ENCODE results near the gene HBZ.
"Not testable (repeated sequence)": the region's sequence is repeated elsewhere in the genome, so short reads cannot be mapped to it uniquely, and the experiment has no call there.

Gene HBZ

DNA sequence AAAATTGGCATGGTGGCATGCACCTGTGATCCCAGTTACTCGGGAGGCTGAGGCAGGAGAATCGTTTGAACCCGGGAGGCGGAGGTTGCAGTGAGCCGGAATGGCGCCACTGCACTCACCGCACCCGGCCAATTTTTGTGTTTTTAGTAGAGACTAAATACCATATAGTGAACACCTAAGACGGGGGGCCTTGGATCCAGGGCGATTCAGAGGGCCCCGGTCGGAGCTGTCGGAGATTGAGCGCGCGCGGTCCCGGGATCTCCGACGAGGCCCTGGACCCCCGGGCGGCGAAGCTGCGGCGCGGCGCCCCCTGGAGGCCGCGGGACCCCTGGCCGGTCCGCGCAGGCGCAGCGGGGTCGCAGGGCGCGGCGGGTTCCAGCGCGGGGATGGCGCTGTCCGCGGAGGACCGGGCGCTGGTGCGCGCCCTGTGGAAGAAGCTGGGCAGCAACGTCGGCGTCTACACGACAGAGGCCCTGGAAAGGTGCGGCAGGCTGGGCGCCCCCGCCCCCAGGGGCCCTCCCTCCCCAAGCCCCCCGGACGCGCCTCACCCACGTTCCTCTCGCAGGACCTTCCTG lies 27.7 kb downstream of the HBZ start, which contains the start of gene HBQ1:
Gene HBQ1 (plus strand): TSS at position 359 of the 575 bp plus-strand sequence. CDS start 28 bp downstream, at position 387.
- DNase-seq (ENCODE audit: low read depth): no peak

DNA sequence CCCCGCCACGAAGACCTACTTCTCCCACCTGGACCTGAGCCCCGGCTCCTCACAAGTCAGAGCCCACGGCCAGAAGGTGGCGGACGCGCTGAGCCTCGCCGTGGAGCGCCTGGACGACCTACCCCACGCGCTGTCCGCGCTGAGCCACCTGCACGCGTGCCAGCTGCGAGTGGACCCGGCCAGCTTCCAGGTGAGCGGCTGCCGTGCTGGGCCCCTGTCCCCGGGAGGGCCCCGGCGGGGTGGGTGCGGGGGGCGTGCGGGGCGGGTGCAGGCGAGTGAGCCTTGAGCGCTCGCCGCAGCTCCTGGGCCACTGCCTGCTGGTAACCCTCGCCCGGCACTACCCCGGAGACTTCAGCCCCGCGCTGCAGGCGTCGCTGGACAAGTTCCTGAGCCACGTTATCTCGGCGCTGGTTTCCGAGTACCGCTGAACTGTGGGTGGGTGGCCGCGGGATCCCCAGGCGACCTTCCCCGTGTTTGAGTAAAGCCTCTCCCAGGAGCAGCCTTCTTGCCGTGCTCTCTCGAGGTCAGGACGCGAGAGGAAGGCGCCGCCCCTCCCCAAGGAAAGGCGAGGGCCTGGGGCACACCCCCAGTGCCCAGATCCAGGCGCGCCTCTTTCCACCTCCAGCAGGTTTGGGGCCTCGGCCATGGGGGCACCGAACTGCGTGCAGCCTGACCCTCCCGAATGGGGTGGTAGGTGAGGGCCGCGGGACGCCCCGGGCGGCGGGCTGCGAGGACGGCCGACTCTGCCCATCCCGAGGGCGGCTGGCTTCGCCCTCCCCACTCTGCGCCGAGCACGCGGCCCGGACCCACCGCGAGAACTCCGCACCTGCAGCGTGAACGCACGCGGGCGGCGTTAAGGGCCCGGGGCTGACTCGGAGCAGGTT lies 28.5 kb downstream of the HBZ start:
- no peak for DNase-seq (ENCODE audit: low read depth)

DNA sequence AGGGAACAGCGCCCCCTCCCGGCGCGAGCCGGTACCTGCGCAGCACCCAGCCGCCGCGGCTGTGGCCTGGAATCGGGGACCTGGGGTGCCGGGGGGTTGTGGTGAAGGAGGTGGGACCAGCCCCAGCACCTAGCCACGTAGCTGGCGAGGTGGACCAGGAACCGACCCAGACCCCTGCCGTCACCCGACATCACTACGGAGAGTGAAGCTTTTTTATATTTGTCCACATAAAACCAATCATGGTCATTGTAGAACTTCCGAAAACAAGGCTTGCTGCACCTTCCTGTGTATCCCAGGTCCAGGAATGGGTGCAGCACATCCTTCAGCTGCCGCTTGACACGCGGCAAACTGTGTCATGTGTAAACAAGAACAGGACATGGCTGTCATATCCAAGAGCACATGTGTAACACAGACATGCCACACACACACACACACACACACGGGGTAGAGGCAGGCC lies 29.1 kb downstream of the HBZ start:
- no peak for DNase-seq (ENCODE audit: low read depth)

DNA sequence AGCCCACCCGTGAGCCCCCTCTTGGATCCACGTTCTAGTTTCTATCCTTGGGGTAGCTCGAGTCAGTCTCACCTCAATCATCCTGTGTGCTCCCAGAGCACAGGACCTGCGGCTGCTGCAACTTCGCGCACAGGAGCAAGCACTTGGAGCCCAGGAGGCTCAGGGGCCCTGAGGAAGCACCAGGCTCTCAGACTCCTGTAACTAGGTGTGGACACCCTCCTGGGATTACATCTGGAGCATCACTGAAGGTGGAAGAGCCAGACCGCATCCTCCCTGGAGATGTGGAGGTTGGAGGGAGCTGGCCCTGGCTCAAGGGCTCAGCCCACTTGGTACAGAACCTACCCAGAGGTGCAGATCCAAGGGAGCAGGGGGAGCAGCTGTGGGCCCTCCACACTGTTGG lies 30.6 kb downstream of the HBZ start:
- DNase-seq (ENCODE audit: low read depth): no peak

DNA sequence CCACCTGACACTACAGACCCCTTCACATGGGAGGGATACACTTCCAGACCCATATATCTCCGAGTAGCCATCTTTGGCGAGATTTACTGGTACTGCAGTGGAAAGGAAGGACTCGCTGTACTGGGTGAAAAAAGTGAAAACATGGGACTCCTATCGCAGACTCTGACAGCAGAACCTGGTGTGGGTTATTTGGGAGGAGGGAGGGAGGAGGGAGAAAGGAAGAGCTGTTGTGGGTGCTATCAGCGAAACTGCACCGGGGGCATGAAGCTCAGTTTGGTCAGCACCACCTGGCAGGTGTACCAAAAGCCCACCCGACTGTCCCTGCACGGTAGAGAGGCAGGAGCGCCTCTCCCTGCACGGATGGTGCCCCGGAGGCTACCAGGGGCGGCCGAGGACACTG lies 32.8 kb downstream of the HBZ start:
- no peak for DNase-seq (ENCODE audit: low read depth)

DNA sequence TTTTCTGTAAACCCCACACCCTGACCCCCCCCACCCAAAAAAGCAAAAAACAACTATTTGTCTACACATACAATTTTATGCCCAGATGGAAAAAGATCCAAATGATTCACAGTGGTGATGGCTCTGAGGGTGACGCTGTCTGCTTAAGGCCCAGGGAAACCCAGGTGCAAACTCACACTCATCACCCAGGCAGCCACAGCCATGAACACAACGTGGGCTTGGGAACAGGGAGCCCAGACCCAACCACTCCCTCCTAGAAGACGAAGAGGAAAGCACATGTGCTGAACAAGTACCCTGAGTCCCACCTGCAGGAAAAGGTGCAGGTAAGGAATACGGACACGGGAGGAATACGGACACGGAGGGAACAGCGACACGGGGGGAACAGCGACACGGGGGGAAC lies 33.2 kb downstream of the HBZ start:
- no peak for DNase-seq (ENCODE audit: low read depth)

DNA sequence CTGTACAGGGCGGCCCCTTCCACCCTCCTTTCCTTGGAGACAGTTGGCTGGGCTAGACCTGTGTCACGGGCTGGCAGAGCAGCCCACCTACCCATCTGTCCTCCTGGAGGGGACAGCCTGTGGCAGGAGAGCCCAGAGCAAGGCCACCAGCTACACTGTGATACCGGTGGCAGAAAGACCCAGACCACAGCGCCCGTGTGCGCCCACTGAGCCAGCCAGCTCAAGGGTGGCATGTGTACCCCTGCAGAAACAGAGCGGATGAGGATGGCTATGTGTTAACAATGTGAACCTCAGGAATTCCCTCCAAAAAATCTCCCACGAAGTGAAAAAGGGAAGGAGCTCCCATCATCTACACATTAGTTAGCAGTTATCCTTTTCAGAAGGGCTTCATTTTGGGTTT lies 34.9 kb downstream of the HBZ start:
- no peak for DNase-seq (ENCODE audit: low read depth)

DNA sequence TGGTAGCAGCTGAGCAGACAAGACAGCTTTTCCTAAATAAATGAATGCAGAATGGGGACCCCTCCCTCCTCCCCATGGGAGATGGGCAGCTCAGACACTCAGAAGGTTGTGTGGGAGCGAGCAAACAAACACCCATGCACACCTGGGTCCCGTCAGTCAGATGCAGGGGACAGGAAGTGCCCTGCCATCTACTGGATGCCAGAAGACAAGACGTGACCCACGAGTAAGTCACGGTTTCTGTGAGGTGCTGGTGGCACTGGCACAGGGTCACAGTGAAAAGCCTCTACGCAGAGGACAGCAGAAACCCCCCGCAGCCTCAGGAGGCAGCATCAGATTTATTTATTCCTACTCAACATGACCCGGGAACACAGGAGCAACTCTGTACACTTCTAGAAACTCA lies 36.2 kb downstream of the HBZ start:
- no peak for DNase-seq (ENCODE audit: low read depth)

DNA sequence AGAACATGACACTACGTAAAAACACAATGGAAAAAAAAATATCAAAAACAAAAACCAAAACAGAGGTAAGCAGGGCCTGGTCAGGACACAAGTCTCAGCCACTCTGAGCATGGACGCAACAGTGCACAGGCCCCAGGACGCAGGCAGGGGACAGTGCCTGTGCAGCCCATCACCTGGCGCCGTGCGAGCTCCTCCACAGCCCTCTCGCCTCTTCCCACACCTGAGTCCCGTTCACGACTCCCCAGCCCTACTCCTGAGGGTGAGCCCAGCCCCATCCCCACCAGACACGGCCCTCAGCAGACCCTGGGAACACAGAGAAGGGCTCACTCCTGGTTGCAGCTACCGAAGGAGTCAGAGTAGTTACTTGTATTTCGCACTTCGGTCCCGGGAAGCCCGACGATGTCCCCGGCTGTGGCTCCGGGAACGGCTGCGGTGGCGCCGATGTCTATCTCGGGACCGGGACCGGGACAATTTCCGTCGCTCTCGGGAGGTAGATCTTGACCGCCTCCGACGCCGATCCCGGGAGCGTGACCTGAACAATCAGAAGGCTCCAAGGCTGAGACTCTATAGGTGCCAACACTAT lies 37.3 kb downstream of the HBZ start:
- no peak for DNase-seq (ENCODE audit: low read depth)

DNA sequence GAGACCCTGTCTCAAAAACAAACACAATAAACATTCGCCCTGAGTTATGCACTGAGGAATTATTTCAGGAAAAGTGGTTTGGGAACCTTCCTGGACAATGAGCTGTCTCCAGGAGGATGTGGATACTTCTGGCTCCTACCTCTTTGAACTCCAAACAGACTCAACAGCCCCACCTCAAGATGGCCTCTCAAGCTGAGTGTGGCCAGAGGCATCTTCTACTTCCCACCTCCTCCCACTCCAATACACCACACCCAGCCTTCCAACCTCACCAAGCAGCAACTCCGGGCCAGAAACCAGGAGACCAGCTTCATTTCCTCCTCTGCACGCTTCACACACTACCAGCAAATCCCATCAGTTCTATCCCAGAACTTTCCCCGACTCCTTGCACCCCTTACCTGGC lies 39.4 kb downstream of the HBZ start:
- no peak for DNase-seq (ENCODE audit: low read depth)

DNA sequence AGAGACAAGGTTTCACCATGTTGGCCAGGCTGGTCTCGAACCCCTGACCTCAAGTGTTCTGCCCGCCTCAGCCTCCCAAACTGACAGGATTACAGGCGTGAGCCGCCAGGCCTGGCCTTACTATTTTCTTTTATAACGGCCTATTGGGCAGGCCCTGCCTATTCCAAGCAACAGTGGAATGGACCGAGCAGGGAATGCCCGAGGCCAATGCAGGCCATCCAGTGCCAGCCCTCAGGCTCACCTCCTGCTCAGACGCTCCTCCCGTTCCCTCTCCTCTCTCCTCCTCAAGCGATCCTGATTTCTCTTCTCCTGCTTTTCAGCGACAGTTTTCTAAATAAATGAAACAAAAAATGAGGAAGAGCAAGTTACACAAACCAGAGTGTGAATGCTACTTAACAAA lies 40.2 kb downstream of the HBZ start:
- DNase-seq (ENCODE audit: low read depth): no peak

DNA sequence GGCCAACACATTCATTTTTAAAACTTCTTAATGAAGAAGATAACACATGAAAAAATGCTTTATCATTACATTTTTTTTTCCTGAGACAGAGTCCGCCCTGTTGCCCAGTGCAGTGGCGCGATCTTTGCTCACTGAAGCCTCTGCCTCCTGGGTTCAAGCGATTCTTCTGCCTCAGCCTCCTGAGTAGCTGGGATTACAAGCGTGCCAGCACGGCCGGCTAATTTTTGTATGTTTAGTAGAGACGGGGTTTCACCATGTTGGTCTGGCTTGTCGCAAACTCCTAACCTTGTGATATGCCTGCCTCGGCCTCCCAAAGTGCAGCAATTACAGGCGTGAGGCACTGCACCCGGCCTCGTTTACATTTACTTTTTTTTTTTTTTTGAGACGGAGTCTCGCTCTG lies 41.0 kb downstream of the HBZ start:
- no peak for DNase-seq (ENCODE audit: low read depth)

DNA sequence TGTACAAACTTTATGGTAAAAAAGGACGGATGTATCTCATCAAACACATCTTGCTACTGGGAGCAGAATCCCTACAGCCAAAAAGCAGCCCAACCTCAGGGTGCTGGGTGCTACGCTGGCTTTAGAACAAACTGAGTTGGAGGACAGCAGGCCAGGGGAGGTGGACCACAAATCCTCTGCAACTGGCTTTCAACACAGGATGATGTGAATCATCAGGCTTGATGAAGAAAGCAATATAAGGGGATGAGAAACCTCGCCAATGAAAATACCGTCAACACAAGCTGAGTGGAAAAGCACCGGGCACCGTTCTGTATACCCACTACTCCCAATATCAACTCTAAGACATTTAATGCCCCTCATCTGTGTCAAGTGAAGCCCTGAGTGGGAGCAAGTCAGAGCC lies 42.1 kb downstream of the HBZ start:
- DNase-seq (ENCODE audit: low read depth): no peak

DNA sequence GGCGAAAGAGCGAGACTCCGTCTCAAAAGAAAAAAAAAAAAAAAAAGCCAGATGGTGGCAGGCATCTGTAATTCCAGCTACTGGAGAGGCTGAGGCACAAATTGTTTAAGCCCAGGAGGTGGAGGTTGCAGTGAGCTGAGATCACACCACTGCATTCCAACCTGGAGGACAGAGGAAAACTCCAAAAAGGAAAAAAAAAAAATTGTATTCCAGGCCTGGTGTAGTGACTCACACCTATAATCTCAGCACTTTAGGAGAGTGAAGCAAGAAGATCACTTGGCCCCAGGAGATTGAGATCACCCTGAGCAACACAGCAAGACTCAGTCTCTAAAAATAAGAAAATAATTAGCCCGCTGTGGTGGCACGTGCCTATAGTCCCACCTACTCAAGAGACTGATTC lies 47.9 kb downstream of the HBZ start:
- DNase-seq (ENCODE audit: low read depth): peak; percentile 5

DNA sequence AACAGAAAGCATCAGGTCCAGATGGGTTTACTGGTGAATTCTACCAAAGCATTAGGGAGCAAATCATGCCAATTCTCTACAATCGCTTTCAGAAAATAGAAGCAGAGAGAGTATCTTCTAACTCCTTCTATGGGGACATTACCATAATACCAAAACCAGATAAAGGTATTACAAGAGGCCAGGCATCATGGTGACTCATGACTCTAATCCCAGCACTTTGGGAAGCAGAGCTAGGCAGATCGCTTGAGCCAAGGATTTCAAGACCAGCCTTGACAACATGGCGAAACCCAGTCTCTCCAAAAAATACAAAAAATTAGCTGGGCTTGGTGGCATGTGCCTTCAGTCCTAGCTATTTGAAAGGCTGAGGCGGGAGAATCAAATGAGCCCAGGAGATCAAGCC lies 50.8 kb downstream of the HBZ start:
- DNase-seq (ENCODE audit: low read depth): no peak

DNA sequence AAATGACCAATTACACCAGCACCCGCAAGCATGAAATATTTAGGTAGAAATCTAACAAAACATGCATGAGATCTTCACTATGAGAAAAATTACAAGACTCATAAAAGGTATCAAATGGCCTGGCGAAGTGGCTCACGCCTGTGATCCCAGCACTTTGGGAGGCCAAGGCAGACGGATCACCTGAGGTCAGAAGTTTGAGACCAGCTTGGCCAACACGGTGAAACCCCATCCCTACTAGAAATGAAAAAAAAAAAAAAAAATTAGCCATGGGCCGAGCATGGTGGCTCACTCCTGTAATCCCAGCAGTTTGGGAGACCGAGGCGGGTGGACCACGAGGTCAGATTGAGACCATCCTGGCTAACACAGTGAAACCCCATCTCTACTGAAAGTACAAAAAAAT lies 51.6 kb downstream of the HBZ start:
- DNase-seq (ENCODE audit: low read depth): not testable (repeated sequence)
